A673 (cell line): Measurements from ENCODE around the gene MROH8. TPM values are rescaled to one million over a fixed set of nuclear protein-coding genes. Genes with fewer than 3 reads are reported as not detected.

Experiments used
- BruUV-seq: library from RNA; stranded (reverse); fragments of 400-500 nt; replicated peaks from 2 replicates; lab custom pipeline; 2021; lab: Mats Ljungman, UMichigan
- CTCF ChIA-PET: fragments of 300-600 bp; sonication (Branson Sonifier 250); formaldehyde crosslinking; loops from one replicate; lab custom pipeline; 2022; ENCODE audit warnings: antibody characterized with exemption; lab: Charles Lee
- POLR2A ChIA-PET: fragments of 300-600 bp; sonication (Branson Sonifier 250); formaldehyde crosslinking; loops from one replicate; lab custom pipeline; 2022; ENCODE audit warnings: antibody characterized with exemption; ENCODE audit not compliant: low non-redundant PET; lab: Charles Lee
- DNase-seq: peaks from one replicate; pipeline ENCODE4 v3.0.0-alpha.2; 2015; ENCODE audit warnings: low spot score
- H3K27ac ChIP-seq: fragments of 200-600 bp; sonication (generic); 2 replicates; pipeline ENCODE4 v1.5.1; 2016; ENCODE audit warnings: mixed run types, low read depth, mild to moderate bottlenecking, mixed read lengths, antibody characterized with exemption, low read length; ENCODE audit not compliant: poor library complexity, severe bottlenecking
- H3K27me3 ChIP-seq: fragments of 200-600 bp; sonication (generic); replicated peaks from 2 replicates; pipeline ENCODE4 v1.6.1; 2017; ENCODE audit warnings: mixed run types, low read depth, mild to moderate bottlenecking, mixed read lengths, antibody characterized with exemption, low read length; ENCODE audit not compliant: insufficient read depth, poor library complexity
- H3K36me3 ChIP-seq: fragments of 200-600 bp; sonication (generic); 2 replicates; pipeline ENCODE4 v1.6.1; 2016; ENCODE audit warnings: mixed run types, mild to moderate bottlenecking, mixed read lengths, antibody characterized with exemption, low read length; ENCODE audit not compliant: insufficient read depth, poor library complexity, severe bottlenecking
- H3K4me1 ChIP-seq: fragments of 200-600 bp; sonication (generic); 2 replicates; pipeline ENCODE4 v1.6.1; 2017; ENCODE audit warnings: mixed run types, mild to moderate bottlenecking, mixed read lengths, antibody characterized with exemption, low read length; ENCODE audit not compliant: insufficient read depth, poor library complexity, severe bottlenecking
- H3K4me3 ChIP-seq: fragments of 200-600 bp; sonication (generic); 2 replicates; pipeline ENCODE4 v1.5.1; 2016; ENCODE audit warnings: low read depth, mixed run types, mild to moderate bottlenecking, mixed read lengths, low read length; ENCODE audit not compliant: poor library complexity, severe bottlenecking
- H3K9me3 ChIP-seq: fragments of 200-600 bp; sonication (generic); 2 replicates; pipeline ENCODE4 v1.6.1; 2016; ENCODE audit warnings: mixed run types, low read depth, mild to moderate bottlenecking, mixed read lengths, antibody characterized with exemption, low read length; ENCODE audit not compliant: poor library complexity, severe bottlenecking
- CTCF ChIP-seq: fragments of 300-800, 200-600 bp; sonication (generic); conservative IDR thresholded peaks from 2 replicates; pipeline ENCODE4 v1.5.1; 2017; ENCODE audit warnings: low read depth, mild to moderate bottlenecking, antibody characterized with exemption, low read length, moderate library complexity, mixed read lengths
- EZH2 ChIP-seq: fragments of 200-600 bp; sonication (generic); IDR thresholded peaks from 2 replicates; pipeline ENCODE4 v1.6.1; 2017; ENCODE audit warnings: borderline replicate concordance, low read depth, mild to moderate bottlenecking, mixed read lengths, antibody characterized with exemption, low read length; ENCODE audit not compliant: poor library complexity, severe bottlenecking
- intact Hi-C: fragments of 100-400 bp; cut with micrococcal nuclease; formaldehyde crosslinking; loops from one replicate; pipeline ENCODE4 v1.10.0; 2022; ENCODE audit not compliant: unreplicated experiment
- total RNA-seq: library from RNA; stranded (reverse); gene quantifications from 2 replicates; pipeline ENCODE4 v1.2.3, GENCODE V29; 2021

Gene MROH8
- total RNA-seq, 1 experiment from 2014 or later, result 1.6 TPM

- intact Hi-C loops, result no loop called here
- Histone ChIP-seq H3K36me3 (peaks cover 51% of the 10 kb centered on the region), H3K4me1 (no peaks in the 10 kb centered on the region), H3K9me3 (no peaks in the 10 kb centered on the region), H3K27ac (no peak overlapping the region), H3K4me3 (no peak overlapping the region), H3K27me3 (no peaks in the 10 kb centered on the region)
- no TSS peak for BruUV-seq
- POLR2A ChIA-PET, result no interaction called here
- TF ChIP-seq CTCF (no peak), EZH2 (no peak)
- CTCF ChIA-PET, result no interaction called here
- DNase-seq, result no peak
Observed at GRCh38 chr20:37218976-37219375, 39.6 kb upstream of the MROH8 start.

GRCh38 chr20:37218441-37218840 is 39.1 kb upstream of the MROH8 start:
- Histone ChIP-seq H3K9me3 (no peaks in the 10 kb centered on the region), H3K27ac (no peak overlapping the region), H3K27me3 (no peaks in the 10 kb centered on the region), H3K4me1 (no peaks in the 10 kb centered on the region), H3K4me3 (no peak overlapping the region), H3K36me3 (peaks cover 51% of the 10 kb centered on the region)
- intact Hi-C loops, result no loop called here
- ChIA-PET POLR2A (no interaction called here), CTCF (no interaction called here)
- TF ChIP-seq CTCF (no peak), EZH2 (no peak)
- DNase-seq, result no peak
- no TSS peak for BruUV-seq

GRCh38 chr20:37209661-37210314 is 30.4 kb upstream of the MROH8 start:
- no peaks in the 10 kb centered on the region for H3K27me3 ChIP-seq
- TF ChIP-seq EZH2 (no peak), CTCF (no peak)
- BruUV-seq, result no TSS peak
- ChIA-PET CTCF (no interaction called here), POLR2A (no interaction called here)
- no peak overlapping the region for H3K27ac ChIP-seq
- no peaks in the 10 kb centered on the region for H3K9me3 ChIP-seq
- no peak for DNase-seq
- no peaks in the 10 kb centered on the region for H3K4me1 ChIP-seq
- intact Hi-C loops, result no loop called here
- H3K36me3 ChIP-seq, result peaks cover 81% of the 10 kb centered on the region
- no peak overlapping the region for H3K4me3 ChIP-seq
